ENCODE measurements around the gene THSD7B. TPM values are rescaled to one million over a fixed set of nuclear protein-coding genes. Genes with fewer than 3 reads are reported as not detected.
"Not testable (repeated sequence)": the region's sequence is repeated elsewhere in the genome, so short reads cannot be mapped to it uniquely, and the experiment has no call there.

THSD7B gene
- total and polyA plus RNA-seq, 2 experiments from 2014 or later: 0.11 TPM; not detected in 1

- no peaks in the 10 kb centered on the region for H4K20me1 ChIP-seq (ENCODE audit: insufficient read depth)
- in situ Hi-C loops (cut with MboI): no loop called here
- H3K36me3 ChIP-seq (ENCODE audit: low read depth): no peaks in the 10 kb centered on the region
- H2AFZ ChIP-seq: no peak overlapping the region
- TF ChIP-seq EZH2 (IDR thresholded peaks at IDR 0.05; ENCODE audit: insufficient read depth, poor library complexity, severe bottlenecking): no peak
- no peak for TF ChIP-seq EZH2phosphoT487 (IDR thresholded peaks at IDR 0.05; ENCODE audit: insufficient read depth, low read depth)
- no peaks in the 10 kb centered on the region for H3K9me3 ChIP-seq (ENCODE audit: low read depth)
- DNase-seq: peak; percentile 17
- no peaks in the 10 kb centered on the region for H3K27me3 ChIP-seq (replicated peaks; ENCODE audit: insufficient read depth)
- H3F3A ChIP-seq (ENCODE audit: insufficient read depth): no peaks in the 10 kb centered on the region
- H3K9ac ChIP-seq: no peak overlapping the region
- no peaks in the 10 kb centered on the region for H3K9me2 ChIP-seq (ENCODE audit: insufficient read depth)
- WGBS, 2 experiments (ENCODE audit: low coverage in 1 of 2, low lambda C conversion rate in 2 of 2, missing lambda C conversion rate in 2 of 2): 53% methylated on average over 2 of the region's 2 CpGs
- H3K4me3 ChIP-seq: no peak overlapping the region
- no peaks in the 10 kb centered on the region for H3K4me1 ChIP-seq (ENCODE audit: insufficient read depth)
- no peaks in the 10 kb centered on the region for H3K79me2 ChIP-seq (ENCODE audit: insufficient read depth)
- no peak overlapping the region for H3K4me2 ChIP-seq (ENCODE audit: unreplicated experiment)
- H3K27ac ChIP-seq: no peak overlapping the region
These were observed 285.6 kb downstream of the THSD7B start for GRCh38 chr2:137050949-137051348.

- Histone ChIP-seq H4K20me1 (ENCODE audit: insufficient read depth) (no peaks in the 10 kb centered on the region), H3K4me2 (ENCODE audit: unreplicated experiment) (no peak overlapping the region), H3F3A (ENCODE audit: insufficient read depth) (no peaks in the 10 kb centered on the region), H3K27me3 (replicated peaks; ENCODE audit: insufficient read depth) (no peaks in the 10 kb centered on the region), H3K36me3 (ENCODE audit: low read depth) (no peaks in the 10 kb centered on the region), H3K4me1 (ENCODE audit: insufficient read depth) (no peaks in the 10 kb centered on the region), H3K9me2 (ENCODE audit: insufficient read depth) (no peaks in the 10 kb centered on the region), H3K79me2 (ENCODE audit: insufficient read depth) (no peaks in the 10 kb centered on the region), H3K4me3 (no peak overlapping the region), H3K27ac (no peak overlapping the region), H3K9ac (no peak overlapping the region), H3K9me3 (ENCODE audit: low read depth) (no peaks in the 10 kb centered on the region), H2AFZ (no peak overlapping the region)
- no peak for TF ChIP-seq EZH2phosphoT487 (IDR thresholded peaks at IDR 0.05; ENCODE audit: insufficient read depth, low read depth)
- no peak for DNase-seq
- WGBS, 2 experiments (ENCODE audit: low coverage in 1 of 2, low lambda C conversion rate in 2 of 2, missing lambda C conversion rate in 2 of 2): 8 to 9% methylated on average over 2 of the region's 2 CpGs
- in situ Hi-C loops (cut with MboI): no loop called here
These were observed 286.5 kb downstream of the THSD7B start for GRCh38 chr2:137051778-137052398.

DNA sequence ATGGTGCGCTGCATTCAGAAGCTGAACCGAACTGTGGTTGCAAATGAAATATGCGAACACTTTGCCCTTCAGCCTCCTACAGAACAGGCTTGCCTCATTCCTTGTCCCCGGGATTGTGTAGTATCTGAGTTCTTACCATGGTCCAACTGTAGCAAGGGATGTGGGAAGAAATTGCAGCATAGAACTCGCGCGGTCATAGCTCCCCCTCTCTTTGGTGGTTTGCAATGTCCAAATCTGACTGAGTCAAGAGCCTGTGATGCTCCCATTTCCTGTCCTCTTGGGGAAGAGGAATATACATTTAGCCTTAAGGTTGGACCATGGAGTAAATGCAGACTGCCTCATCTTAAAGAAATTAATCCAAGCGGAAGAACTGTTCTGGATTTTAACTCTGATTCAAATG is 291.4 kb downstream of the THSD7B start:
- H4K20me1 ChIP-seq (ENCODE audit: insufficient read depth): no peaks in the 10 kb centered on the region
- no peak overlapping the region for H3K9ac ChIP-seq
- in situ Hi-C loops (cut with MboI): no loop called here
- H3K4me2 ChIP-seq (ENCODE audit: unreplicated experiment): no peak overlapping the region
- no peaks in the 10 kb centered on the region for H3K9me3 ChIP-seq (ENCODE audit: low read depth)
- no peaks in the 10 kb centered on the region for H3K27me3 ChIP-seq (replicated peaks; ENCODE audit: insufficient read depth)
- TF ChIP-seq EZH2phosphoT487 (IDR thresholded peaks at IDR 0.05; ENCODE audit: insufficient read depth, low read depth) (no peak), EZH2 (IDR thresholded peaks at IDR 0.05; ENCODE audit: insufficient read depth, poor library complexity, severe bottlenecking) (no peak)
- H2AFZ ChIP-seq: no peak overlapping the region
- 72 to 76% methylated on average over 8 of the region's 8 CpGs for WGBS, 2 experiments (ENCODE audit: low coverage in 1 of 2, low lambda C conversion rate in 2 of 2, missing lambda C conversion rate in 2 of 2)
- no peak overlapping the region for H3K4me3 ChIP-seq
- H3K79me2 ChIP-seq (ENCODE audit: insufficient read depth): no peaks in the 10 kb centered on the region
- no peak overlapping the region for H3K27ac ChIP-seq
- no peaks in the 10 kb centered on the region for H3K9me2 ChIP-seq (ENCODE audit: insufficient read depth)
- DNase-seq: no peak
- H3K4me1 ChIP-seq (ENCODE audit: insufficient read depth): no peaks in the 10 kb centered on the region
- H3K36me3 ChIP-seq (ENCODE audit: low read depth): no peaks in the 10 kb centered on the region
- H3F3A ChIP-seq (ENCODE audit: insufficient read depth): no peaks in the 10 kb centered on the region

DNA sequence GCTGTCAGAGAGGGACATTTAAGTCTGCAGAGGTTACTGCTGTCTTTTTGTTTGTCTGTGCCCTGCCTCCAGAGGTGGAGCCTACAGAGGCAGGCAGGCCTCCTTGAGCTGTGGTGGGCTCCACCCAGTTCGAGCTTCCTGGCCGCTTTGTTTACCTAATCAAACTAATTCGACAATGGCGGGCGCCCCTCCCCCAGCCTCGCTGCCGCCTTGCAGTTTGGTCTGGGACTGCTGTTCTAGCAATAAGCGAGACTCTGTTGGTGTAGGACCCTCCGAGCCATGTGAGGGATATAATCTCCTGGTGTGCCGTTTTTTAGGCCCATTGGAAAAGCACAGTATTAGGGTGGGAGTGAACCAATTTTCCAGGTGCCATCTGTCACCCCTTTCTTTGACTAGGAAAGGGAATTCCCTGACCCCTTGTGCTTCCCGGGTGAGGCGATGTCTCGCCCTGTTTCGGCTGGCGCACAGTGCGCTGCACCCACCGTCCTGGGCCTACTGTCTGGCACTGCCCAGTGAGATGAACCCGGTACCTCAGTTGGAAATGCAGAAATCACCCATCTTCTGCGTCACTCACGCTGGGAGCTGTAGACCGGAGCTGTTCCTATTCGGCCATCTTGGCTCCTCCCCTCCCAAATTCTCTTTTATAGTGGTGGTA is 310.9 kb downstream of the THSD7B start:
- H3K9me3 ChIP-seq (ENCODE audit: low read depth); H4K20me1 ChIP-seq (ENCODE audit: insufficient read depth); H2AFZ ChIP-seq; in situ Hi-C loops (cut with MboI); H3K4me3 ChIP-seq; H3K9me2 ChIP-seq (ENCODE audit: insufficient read depth); H3K36me3 ChIP-seq (ENCODE audit: low read depth); H3K9ac ChIP-seq; H3K4me1 ChIP-seq (ENCODE audit: insufficient read depth); H3K27ac ChIP-seq; H3K27me3 ChIP-seq (replicated peaks; ENCODE audit: insufficient read depth); H3F3A ChIP-seq (ENCODE audit: insufficient read depth); H3K4me2 ChIP-seq (ENCODE audit: unreplicated experiment); H3K79me2 ChIP-seq (ENCODE audit: insufficient read depth); DNase-seq: not testable (repeated sequence)
- WGBS, 2 experiments (ENCODE audit: low coverage in 1 of 2, low lambda C conversion rate in 2 of 2, missing lambda C conversion rate in 2 of 2): 74 to 80% methylated on average over 22 of the region's 22 CpGs
